Upper lobe of left lung (tissue), 4 donors: ENCODE measurements around the gene ADAM22.

Experiments used
- CTCF ChIP-seq, 6 experiments: fragments of 450-650 bp in 4 of 6; fragments of 200-600 bp in 2 of 6; sonication (generic) in 2 of 6; IDR thresholded peaks; one replicate each; pipeline ENCODE4 v1.5.1; 2016 to 2019; ENCODE audit warnings: antibody characterized with exemption in 6 of 6
- EP300 ChIP-seq, 4 donors: sonication (generic); formaldehyde crosslinking; IDR thresholded peaks; one replicate each; pipeline ENCODE4 v1.5.1; 2017; ENCODE audit warnings: antibody characterized with exemption in 4 of 4, control low read depth in 2 of 4
- POLR2A ChIP-seq, 4 donors: fragments of 450-650 bp; IDR thresholded peaks; one replicate each; pipeline ENCODE4 v1.5.1; 2016 to 2017; ENCODE audit warnings: antibody characterized with exemption in 4 of 4, mild to moderate bottlenecking in 2 of 4
- POLR2AphosphoS5 ChIP-seq, 2 donors: sonication (generic); formaldehyde crosslinking; IDR thresholded peaks; one replicate each; pipeline ENCODE4 v1.5.1; 2017; ENCODE audit warnings: antibody characterized with exemption in 2 of 2

DNA sequence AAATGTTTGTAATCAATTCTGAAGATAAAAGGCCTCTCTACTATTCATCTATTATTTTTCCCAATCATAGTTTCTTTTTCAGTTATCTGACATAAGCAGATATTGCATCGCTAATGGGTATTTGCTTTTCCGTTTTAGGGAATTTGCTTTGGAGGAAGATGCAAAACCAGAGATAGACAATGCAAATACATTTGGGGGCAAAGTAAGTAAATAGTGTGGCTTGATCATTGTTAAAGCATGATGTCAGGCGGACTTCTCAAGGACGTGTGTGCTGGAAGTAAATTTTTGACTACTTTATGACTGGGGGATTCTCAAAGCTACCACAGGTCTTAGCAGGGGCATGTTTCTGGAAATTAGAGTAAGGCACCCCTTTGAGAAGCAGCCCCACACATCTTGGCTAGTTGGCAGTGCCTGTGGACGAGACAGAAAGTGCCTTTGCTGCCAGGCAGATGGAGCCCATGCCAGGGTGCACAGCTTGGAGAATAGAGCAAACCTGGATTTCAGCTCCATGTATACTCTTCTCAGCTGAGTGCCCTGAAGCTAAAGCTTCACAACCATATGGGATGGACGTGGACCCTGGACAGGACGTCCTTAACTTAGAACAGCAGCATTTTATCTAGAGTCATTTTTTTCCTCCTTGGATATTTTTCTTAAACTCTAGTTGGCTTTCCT is 217.2 kb downstream of the ADAM22 start:
- no peak for TF ChIP-seq CTCF (IDR thresholded peaks at IDR 0.05)
- TF ChIP-seq EP300 (IDR thresholded peaks at IDR 0.05) = no peak
- TF ChIP-seq POLR2A (IDR thresholded peaks at IDR 0.05) = no peak
- no peak for TF ChIP-seq POLR2AphosphoS5 (IDR thresholded peaks at IDR 0.05)
